ENCODE measurements around the gene GBA2.

The GBA2 gene

DNA sequence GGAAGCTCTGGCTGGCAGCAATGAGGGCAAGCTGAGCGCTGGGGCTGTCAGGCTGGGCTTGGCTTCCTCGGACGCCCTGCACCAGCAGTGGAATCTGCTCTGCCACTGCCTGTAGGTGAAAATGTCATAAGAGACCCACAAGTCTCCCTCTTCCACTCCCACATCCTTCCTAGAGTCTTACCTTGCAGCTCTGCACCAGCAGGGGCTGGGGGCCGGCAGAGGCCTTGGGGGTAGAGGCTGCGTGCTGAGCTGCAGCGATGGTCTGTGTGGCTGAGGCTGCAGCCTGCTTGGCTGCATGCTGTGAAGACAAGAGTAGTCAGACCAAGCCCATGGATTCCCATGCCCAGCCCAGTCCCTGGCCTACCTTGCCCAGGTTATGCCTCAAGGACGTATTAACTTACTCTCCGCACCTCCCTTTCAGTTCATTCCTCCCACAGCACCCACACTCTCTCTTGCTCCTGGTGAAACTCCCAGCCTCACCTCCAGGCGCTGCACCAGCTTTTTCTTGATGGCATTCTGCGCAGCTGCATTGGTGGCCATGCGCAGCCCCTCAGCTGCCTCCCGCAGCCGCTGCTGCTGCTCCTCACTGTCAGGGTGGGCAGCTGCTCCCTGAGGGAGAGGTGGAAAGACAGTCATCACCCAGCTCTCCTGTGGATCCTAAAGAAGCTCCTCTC is 34.3 kb downstream of the GBA2 start:
- DNase-seq, result no peak

- DNase-seq, result no peak
These were observed 34.9 kb downstream of the GBA2 start for GRCh38 chr9:35714123-35714522.

DNA sequence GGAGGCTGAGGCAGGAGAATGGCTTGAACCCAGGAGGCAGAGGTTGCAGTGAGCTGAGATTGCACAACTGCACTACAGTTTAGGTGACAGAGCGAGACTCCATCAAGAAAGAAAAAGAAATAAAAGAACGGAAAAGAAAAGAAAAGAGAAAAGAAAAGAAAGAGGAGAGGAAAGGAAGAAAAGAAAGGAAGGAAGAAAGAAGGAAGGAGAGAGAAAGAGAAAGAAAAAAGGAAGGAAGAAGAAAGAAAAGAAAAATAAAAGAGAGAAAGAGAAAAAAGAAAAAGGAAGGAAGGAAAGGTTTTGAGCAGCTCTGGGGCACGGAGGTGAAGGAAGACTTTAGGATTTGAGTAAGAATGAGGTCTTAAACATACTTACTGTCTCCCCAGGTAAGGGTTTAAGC is 35.5 kb downstream of the GBA2 start:
- DNase-seq, result no peak

DNA sequence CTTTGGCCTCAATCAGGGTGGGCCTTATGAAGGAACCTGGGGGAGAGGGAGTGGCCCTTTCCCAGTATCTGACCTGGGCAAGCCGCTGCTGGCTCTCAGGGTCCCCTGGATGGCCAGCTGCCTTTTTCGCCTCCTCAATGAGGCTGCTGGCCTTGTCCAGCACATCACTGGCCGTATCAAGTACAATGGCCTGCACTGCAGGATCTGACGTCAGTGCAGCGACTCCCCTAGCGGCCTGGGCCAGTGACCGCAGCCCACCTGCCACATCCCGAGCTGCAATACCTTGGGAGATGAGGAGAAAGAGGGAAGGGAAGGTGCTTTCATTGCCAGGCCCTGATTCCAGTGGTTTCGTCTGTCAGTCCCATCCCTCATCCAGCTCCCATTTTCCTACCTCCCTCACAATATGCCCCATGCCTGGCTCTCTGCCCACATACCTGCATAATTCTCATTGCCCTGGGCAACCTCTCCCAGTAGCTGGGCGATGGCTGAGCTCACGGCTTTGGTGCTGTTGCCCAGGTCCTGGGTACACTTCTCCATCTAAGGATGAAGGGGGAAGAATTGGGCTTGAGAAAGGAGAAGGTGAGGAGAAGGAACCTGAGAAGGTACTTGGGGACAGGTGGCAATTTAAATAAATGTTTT is 36.1 kb downstream of the GBA2 start:
- no peak for DNase-seq

GRCh38 chr9:35711501-35712428 is 37.3 kb downstream of the GBA2 start:
- DNase-seq, result no peak

- no peak for DNase-seq
These were observed 38.1 kb downstream of the GBA2 start for GRCh38 chr9:35710818-35711500.

DNA sequence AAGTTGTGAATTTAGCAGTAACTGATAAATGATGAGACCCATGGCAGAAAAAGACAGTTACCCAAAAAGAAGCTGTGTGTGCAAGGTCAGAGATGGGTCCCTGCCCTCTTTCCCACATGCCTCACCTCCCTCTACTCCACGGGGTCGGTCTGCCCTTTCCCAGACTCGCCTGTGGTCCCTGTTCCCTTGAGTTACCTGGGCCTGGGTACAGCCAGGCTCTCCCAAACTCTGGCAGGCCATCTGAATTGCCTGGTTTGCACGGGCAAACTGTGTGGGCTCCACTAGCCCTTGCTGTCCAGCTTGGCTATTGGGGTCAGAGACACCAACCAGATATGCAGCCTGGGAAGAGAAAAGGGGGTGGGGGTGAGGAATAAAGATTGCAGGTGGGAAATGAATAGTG is 40.9 kb downstream of the GBA2 start:
- DNase-seq, result no peak

DNA sequence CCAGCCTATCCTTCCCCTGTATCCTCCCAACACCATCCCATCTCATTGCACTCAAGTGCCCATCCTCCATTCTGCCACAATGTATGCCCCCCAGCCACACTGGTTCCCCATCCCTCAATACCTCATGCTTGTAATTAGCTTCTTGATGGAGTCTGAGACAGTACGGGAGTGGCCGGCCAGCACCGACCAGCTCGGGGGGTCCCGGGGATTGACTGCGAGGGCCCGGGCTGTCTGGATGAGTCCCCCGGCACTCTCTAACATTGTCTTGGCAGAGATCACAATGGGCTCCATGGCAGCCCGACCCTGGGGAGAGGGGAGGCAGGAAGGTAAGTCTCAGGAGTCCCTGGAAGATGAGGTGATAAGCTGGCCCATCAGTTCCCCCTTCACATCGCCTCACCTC is 42.1 kb downstream of the GBA2 start:
- no peak for DNase-seq

DNA sequence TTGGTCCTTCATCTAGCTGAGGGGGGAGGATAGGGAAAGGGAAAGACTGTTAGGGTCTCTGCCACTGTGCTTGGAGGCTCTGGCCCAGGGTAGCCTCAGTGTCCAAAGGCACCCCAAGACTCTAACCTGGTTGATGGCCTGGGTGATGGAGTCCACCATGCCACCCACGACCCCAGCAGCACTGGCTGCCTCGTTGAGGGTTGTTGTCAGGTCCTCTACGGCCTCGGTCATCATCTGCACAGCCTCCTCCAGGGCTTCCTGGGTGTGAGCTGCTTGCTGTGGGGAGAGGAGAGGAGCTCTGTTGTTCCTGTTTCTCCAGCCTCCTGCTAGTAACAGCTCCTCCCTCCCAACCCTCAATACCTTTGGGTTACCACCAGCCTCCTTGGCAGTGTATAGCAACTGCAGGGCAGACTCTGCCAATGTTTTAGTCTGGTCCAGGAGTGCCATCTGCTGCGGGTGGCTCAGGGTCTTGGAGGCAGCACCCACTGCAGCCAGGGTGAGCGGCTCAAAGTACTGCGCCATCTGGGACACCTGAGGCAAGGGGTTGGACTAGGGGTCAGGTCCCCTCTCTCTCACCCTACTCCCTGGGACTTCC is 43.1 kb downstream of the GBA2 start:
- DNase-seq, result no peak

- DNase-seq, result no peak
These were observed 43.7 kb downstream of the GBA2 start for GRCh38 chr9:35705372-35705771.

DNA sequence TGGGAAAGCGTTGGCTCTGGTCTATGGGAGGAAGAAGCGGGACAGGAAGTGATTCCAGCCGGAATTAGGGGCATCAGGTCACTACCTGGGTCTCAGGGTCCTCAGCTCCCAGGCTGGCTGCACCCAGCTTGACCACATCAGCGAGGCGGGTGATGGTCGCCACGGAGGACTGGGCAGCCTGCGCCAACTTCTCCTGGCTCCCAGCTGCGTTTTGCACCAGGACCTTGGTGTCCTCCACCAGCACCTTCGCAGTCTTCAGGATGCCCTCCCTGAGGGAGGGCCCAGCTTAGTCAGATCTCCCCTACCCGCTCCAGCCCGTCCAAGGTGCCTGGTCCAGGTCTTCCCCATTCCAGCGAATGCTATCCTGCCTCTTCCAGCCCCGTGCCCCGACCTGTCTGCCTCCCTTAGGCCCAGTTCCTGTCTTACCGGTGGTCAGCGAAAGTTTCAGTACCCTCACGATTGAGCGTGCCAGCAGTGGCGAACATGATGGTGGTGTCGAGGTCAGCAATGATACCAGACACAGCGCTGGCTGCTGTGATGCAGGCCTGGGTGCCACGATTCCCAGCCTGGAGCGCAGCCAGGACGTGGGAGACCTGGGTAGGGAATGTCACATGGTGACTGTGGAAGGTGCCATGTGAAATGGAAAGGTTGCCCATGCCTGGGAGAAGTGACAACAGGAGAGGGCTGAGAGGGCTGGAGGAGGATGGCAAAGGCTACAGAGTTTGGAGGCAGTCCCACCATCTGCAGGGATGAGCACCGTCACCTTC is 44.9 kb downstream of the GBA2 start:
- no peak for DNase-seq

- no peak for DNase-seq
These were observed 46.3 kb downstream of the GBA2 start for GRCh38 chr9:35702696-35703095.

DNA sequence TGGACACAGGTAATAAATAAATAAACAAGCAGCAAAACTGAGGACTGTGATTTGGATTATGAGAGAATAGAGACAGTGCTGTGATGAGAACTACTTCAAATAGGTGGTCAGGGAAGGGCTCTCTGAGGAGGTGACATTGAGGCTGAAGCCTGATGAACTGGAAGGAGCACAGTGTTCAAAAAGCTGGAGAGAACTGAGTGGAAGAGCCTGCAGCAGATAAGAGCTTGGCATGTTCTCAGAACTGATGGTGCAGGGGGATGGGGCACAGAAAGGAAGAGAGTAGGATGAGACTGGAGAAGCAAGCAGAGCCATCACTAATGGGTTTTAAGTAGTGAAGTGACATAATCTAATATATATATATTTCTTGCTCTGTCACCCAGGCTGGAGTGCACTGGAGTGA is 48.1 kb downstream of the GBA2 start:
- no peak for DNase-seq

GRCh38 chr9:35700031-35700430 is 49.0 kb downstream of the GBA2 start:
- DNase-seq, result no peak

DNA sequence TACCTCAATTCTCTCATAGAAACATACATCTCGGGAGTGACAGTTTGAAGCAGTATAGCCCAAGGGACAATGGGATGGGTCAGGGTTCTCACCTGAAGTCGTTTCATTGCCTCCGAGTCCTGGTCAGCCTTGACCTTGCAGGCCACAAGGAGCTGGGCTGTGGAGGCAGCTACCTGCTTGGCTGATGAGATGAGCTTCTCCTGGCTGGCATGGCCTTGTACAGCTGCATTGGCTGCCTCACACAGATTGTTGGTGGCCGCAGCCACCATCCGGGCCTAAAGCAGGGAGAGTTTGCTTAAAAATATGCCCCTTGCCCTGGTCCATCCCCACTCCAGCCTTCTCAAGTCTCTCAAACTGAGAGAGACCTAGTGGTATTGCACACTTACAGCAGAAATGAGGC is 50.8 kb downstream of the GBA2 start:
- DNase-seq, result no peak

- no peak for DNase-seq
These were observed 51.5 kb downstream of the GBA2 start for GRCh38 chr9:35697486-35697885.

GRCh38 chr9:35696520-35697215 is 52.4 kb downstream of the GBA2 start:
- DNase-seq, result peak; percentile 50

DNA sequence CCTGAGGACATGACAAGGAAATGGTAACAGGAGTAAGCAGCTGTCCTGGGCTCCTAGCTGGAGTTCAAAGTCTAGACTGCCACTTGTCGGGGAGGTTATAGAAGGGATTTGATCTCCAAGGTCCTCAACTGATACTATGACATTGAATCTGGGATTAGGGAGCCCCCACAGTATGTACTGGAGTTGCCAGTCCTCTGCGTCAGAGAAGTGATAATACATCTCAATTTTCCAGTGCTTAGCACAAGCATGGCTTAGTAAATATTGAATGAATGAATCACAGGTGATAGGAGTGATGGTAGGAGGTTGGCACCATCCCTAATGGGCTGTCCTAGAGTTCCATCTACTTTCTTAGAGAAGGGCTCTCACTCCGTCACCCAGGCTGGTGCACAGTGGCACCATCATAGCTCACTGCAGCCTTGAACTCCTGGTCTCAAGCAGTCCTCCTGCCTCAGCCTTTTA is 53.1 kb downstream of the GBA2 start:
- no peak for DNase-seq

GRCh38 chr9:35691757-35692301 is 57.2 kb downstream of the GBA2 start:
- no peak for DNase-seq

DNA sequence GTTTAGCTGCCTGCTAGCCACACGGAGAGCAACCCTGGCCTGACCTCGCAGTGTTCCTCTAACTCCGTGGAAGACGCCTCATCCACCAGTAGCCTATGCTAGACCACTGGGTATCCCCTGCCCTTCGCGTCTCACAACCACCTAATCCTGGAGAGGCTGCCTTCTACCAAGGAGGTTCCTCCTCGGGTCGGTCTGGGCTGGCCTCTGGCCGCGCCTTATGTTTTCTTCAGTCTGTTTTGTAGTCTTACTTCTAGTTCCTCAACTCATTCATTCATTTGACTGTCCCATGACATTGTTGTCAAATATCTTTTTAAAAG is 57.7 kb downstream of the GBA2 start:
- no peak for DNase-seq

Measured in effector CD4-positive, alpha-beta T cell (primary cell).